PC-3 (cell line): Measurements from ENCODE around the gene PKNOX2. TPM values are rescaled to one million over a fixed set of nuclear protein-coding genes. Genes with fewer than 3 reads are reported as not detected.

Experiments
- ATAC-seq: fragments of 200-7000 bp; cut with Tn5 transposase; 2 replicates; pipeline ENCODE4 v1.9.1; 2020; ENCODE audit warnings: mild to moderate bottlenecking, moderate library complexity
- BruUV-seq: library from RNA; stranded (reverse); fragments of 400-500 nt; replicated peaks from 2 replicates; lab custom pipeline; 2021; lab: Mats Ljungman, UMichigan
- CTCF ChIA-PET: fragments of 300-600 bp; sonication (Branson Sonifier 250); formaldehyde crosslinking; loops from one replicate; lab custom pipeline; 2022; ENCODE audit warnings: antibody characterized with exemption; lab: Charles Lee
- POLR2A ChIA-PET: fragments of 300-600 bp; sonication (Branson Sonifier 250); formaldehyde crosslinking; loops from one replicate; lab custom pipeline; 2022; ENCODE audit warnings: antibody characterized with exemption; ENCODE audit not compliant: unreplicated experiment; lab: Charles Lee
- DNase-seq: peaks from one replicate; pipeline ENCODE4 v3.0.0-alpha.2; 2015
- H2AFZ ChIP-seq: fragments of 300-600 bp; sonication (generic); 2 replicates; pipeline ENCODE4 v1.6.0; 2016; ENCODE audit warnings: antibody characterized with exemption, low read length
- H3F3A ChIP-seq: fragments of 300-600 bp; sonication (generic); one replicate; pipeline ENCODE4 v1.6.0; 2017; ENCODE audit warnings: antibody characterized with exemption, low read length, control low read depth, mild to moderate bottlenecking; ENCODE audit not compliant: unreplicated experiment
- H3K27ac ChIP-seq: fragments of 300-600 bp; sonication (generic); 2 replicates; pipeline ENCODE4 v1.5.1; 2016; ENCODE audit warnings: mild to moderate bottlenecking, low read length
- H3K27me3 ChIP-seq: fragments of 300-600 bp; sonication (generic); 2 replicates; pipeline ENCODE4 v1.6.1; 2016; ENCODE audit warnings: low read length, mixed read lengths
- H3K36me3 ChIP-seq: fragments of 300-600 bp; sonication (generic); 2 replicates; pipeline ENCODE4 v1.6.1; 2016; ENCODE audit warnings: low read depth, mixed run types, low read length, mixed read lengths
- H3K4me1 ChIP-seq: fragments of 300-600 bp; sonication (generic); 2 replicates; pipeline ENCODE4 v1.5.1; 2016; ENCODE audit warnings: low read length; ENCODE audit not compliant: insufficient read depth
- H3K4me2 ChIP-seq: fragments of 300-600 bp; sonication (generic); 2 replicates; pipeline ENCODE4 v1.6.0; 2016; ENCODE audit warnings: low read length
- H3K4me3 ChIP-seq: fragments of 300-600 bp; sonication (generic); 2 replicates; pipeline ENCODE4 v1.5.1; 2016; ENCODE audit warnings: mild to moderate bottlenecking, low read length, mixed read lengths
- H3K79me2 ChIP-seq: fragments of 300-600 bp; sonication (generic); 2 replicates; pipeline ENCODE4 v1.6.1; 2017; ENCODE audit warnings: low read length, mixed read lengths
- H3K9ac ChIP-seq: fragments of 300-600 bp; sonication (generic); 2 replicates; pipeline ENCODE4 v1.6.0; 2016; ENCODE audit warnings: mild to moderate bottlenecking, low read length
- H3K9me2 ChIP-seq: fragments of 300-600 bp; sonication (generic); replicated peaks from 2 replicates; pipeline ENCODE4 v1.6.1; 2016; ENCODE audit warnings: mixed run types, low read length, mixed read lengths
- H3K9me3 ChIP-seq: fragments of 300-600 bp; sonication (generic); 2 replicates; pipeline ENCODE4 v1.6.1; 2016; ENCODE audit warnings: low read length, mixed read lengths
- H4K20me1 ChIP-seq: fragments of 300-600 bp; sonication (generic); 2 replicates; pipeline ENCODE4 v1.6.1; 2016; ENCODE audit warnings: low read length, mixed read lengths
- CTCF ChIP-seq: fragments of 300-600 bp; sonication (generic); conservative IDR thresholded peaks from 2 replicates; pipeline ENCODE4 v1.5.1; 2017; ENCODE audit warnings: antibody characterized with exemption, low read depth, mild to moderate bottlenecking, low read length
- EZH2 ChIP-seq: fragments of 300-600 bp; sonication (generic); IDR thresholded peaks from one replicate; pipeline ENCODE4 v1.6.1; 2017; ENCODE audit warnings: antibody characterized with exemption, mild to moderate bottlenecking, low read length; ENCODE audit not compliant: unreplicated experiment
- EZH2phosphoT487 ChIP-seq: fragments of 300-600 bp; sonication (generic); IDR thresholded peaks from 2 replicates; pipeline ENCODE4 v1.6.1; 2018; ENCODE audit warnings: mild to moderate bottlenecking, antibody characterized with exemption, low read length, borderline replicate concordance
- intact Hi-C: fragments of 100-400 bp; cut with micrococcal nuclease; formaldehyde crosslinking; loops from 2 replicates; pipeline ENCODE4 v1.9.0; 2023
- total RNA-seq: library from RNA; depleted of rRNA; stranded (reverse); fragments of >200 nt; gene quantifications from 2 replicates; pipeline ENCODE4 v1.2.3, GENCODE V29; 2014

The PKNOX2 gene
- total RNA-seq, 1 experiment from 2014 or later, result not detected

GRCh38 chr11:125389339-125390166, 225.0 kb downstream of the PKNOX2 start:
- Histone ChIP-seq H3F3A (no peaks in the 10 kb centered on the region), H4K20me1 (no peaks in the 10 kb centered on the region), H3K4me1 (no peaks in the 10 kb centered on the region), H3K4me2 (no peak overlapping the region), H3K27me3 (peaks cover 81% of the 10 kb centered on the region), H3K9ac (no peak overlapping the region), H3K9me3 (no peaks in the 10 kb centered on the region), H3K4me3 (no peak overlapping the region), H3K36me3 (no peaks in the 10 kb centered on the region), H3K9me2 (no peaks in the 10 kb centered on the region), H3K27ac (no peak overlapping the region), H3K79me2 (no peaks in the 10 kb centered on the region), H2AFZ (no peak overlapping the region)
- ATAC-seq (no peak), DNase-seq (no peak)
- TF ChIP-seq EZH2 (no peak), EZH2phosphoT487 (no peak), CTCF (no peak)
- ChIA-PET POLR2A (no interaction called here), CTCF (no interaction called here)
- no TSS peak for BruUV-seq
- intact Hi-C loops, result no loop called here

GRCh38 chr11:125390946-125391345, 226.4 kb downstream of the PKNOX2 start:
- Histone ChIP-seq H3K9me2 (no peaks in the 10 kb centered on the region), H2AFZ (no peak overlapping the region), H3K27me3 (peaks cover 81% of the 10 kb centered on the region), H3K27ac (no peak overlapping the region), H4K20me1 (no peaks in the 10 kb centered on the region), H3K36me3 (no peaks in the 10 kb centered on the region), H3K4me1 (no peaks in the 10 kb centered on the region), H3K4me3 (no peak overlapping the region), H3K79me2 (no peaks in the 10 kb centered on the region), H3F3A (no peaks in the 10 kb centered on the region), H3K9me3 (no peaks in the 10 kb centered on the region), H3K4me2 (no peak overlapping the region), H3K9ac (no peak overlapping the region)
- no peak for ATAC-seq
- ChIA-PET CTCF (interaction anchor here (0.6 kb wide), 1 partner anchor 105 kb away, joined by 3 read pairs; the partner anchor contains the start of gene FEZ1), POLR2A (no interaction called here)
- TF ChIP-seq EZH2phosphoT487 (no peak), EZH2 (no peak), CTCF (no peak)
- DNase-seq, result no peak
- BruUV-seq, result no TSS peak
- intact Hi-C loops, result no loop called here

DNA sequence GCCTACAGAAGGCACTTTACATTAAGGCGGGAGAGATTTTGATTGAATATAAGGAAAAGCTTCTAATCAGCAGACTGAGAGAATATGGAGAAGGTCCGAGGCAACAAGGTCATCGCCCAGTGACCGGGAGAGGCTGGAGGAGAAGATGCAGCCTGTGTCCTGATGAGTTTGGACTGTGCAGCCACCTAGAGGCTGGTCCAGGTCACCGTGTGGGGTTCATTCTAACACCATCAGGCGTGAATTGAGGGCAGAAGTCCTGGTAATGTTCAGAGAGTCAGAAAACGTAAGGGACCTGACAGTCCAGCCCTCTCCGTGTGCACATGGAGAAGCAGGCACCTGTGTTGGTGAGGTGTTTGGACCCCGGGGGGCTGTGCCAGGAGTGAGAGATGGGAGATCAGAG, 228.8 kb downstream of the PKNOX2 start:
- no peak overlapping the region for H3K4me3 ChIP-seq
- DNase-seq, result no peak
- TF ChIP-seq EZH2phosphoT487, result no peak
- peak; percentile 32; the same call in 1 of the 2 replicates for TF ChIP-seq CTCF
- no peaks in the 10 kb centered on the region for H3K9me3 ChIP-seq
- H3K4me1 ChIP-seq, result no peaks in the 10 kb centered on the region
- no peaks in the 10 kb centered on the region for H3K9me2 ChIP-seq
- no peak overlapping the region for H3K4me2 ChIP-seq
- no peak overlapping the region for H3K9ac ChIP-seq
- no TSS peak for BruUV-seq
- H3K27ac ChIP-seq, result no peak overlapping the region
- peak; percentile 55; the same call in 1 of the 2 replicates for ATAC-seq
- intact Hi-C loops, result no loop called here
- no peaks in the 10 kb centered on the region for H3K79me2 ChIP-seq
- no peaks in the 10 kb centered on the region for H3F3A ChIP-seq
- H2AFZ ChIP-seq, result no peak overlapping the region
- no peaks in the 10 kb centered on the region for H3K36me3 ChIP-seq
- H4K20me1 ChIP-seq, result no peaks in the 10 kb centered on the region
- POLR2A ChIA-PET, result interaction anchor here (0.5 kb wide), 1 partner anchor 234 kb away, joined by 3 read pairs; no protein-coding TSS in a partner anchor
- H3K27me3 ChIP-seq, result peaks cover 99% of the 10 kb centered on the region
- CTCF ChIA-PET, result no interaction called here
